HPDE6-E6E7 (cell line): Measurements from ENCODE around the gene AGMO.

Experiments used
- DNase-seq: peaks from one replicate; pipeline ENCODE4 v3.0.0; 2011; ENCODE audit warnings: missing footprints; ENCODE audit errors: extremely low spot score

Gene AGMO

DNA sequence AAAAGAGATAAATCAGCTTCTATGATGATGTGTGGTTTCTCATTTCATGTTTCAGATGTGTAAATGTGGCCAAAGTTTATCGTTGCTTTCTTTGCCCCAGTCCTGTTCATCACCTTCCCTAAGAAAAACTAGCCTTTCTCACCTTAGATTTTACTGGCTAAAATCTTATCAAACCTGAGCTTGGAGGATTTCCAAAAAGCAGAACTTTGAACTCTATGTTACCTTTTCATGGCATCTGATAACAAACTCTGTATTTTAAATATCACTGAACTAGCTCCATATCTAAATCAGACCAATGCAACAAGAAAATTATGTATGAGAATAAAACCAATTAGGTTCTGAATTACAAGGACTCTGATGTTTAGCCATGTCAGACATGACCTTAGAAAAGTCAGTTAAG lies 335.8 kb downstream of the AGMO start:
- DNase-seq = no peak

DNA sequence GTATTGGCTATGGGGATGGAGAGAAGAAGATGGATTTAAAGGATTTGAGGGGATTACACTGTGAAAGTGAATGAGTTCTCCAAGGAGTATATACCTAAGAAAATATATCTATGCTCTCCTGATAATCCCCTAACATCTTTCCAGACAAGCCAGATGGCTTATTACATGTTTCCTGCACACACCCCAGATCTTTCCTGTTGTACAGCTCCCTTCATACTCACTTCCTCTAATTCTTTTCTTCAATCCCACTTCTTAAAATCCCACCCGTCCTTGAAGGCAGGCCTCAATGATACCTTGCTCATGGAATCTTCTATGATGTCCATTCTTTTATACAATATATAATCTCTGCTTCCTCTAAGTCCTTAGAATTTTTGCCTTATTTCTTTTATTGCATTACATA lies 342.1 kb downstream of the AGMO start:
- no peak for DNase-seq

DNA sequence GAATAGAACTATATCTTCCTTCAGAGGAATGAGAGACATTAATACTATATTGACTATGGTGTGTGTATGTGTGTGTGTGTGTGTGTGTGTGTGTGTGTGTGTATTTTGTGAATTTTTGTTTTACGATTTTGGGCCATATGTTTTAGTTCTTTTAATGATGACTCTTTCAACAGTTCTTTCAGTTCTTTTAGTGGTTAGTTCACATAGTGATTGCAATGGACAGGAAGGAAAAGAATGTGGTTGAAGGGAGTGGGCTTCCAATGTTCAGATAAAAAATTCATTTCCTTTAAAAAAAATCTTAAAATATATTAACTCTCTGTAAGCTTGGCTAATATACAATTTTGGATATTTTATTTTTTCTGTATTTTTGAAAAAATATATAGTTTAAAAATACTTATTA lies 343.6 kb downstream of the AGMO start:
- no peak for DNase-seq

DNA sequence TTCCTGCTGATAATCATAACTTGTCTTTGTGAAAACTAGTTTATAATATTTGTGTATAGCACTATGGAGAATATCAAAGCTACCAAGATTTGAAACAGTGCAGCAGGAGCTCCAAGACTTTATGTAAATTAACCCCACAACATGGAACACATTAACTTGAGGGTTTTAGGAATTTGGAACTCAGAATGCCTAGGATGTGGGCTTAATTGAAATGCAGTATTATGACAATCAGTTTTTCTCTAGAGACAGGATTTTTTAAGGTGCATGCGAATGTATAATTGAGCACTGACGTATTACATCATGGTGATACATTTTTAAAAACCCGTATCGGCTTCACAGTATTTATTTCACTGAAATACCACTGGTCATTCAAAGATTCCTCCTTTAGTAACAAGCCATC lies 346.2 kb downstream of the AGMO start:
- DNase-seq = no peak

DNA sequence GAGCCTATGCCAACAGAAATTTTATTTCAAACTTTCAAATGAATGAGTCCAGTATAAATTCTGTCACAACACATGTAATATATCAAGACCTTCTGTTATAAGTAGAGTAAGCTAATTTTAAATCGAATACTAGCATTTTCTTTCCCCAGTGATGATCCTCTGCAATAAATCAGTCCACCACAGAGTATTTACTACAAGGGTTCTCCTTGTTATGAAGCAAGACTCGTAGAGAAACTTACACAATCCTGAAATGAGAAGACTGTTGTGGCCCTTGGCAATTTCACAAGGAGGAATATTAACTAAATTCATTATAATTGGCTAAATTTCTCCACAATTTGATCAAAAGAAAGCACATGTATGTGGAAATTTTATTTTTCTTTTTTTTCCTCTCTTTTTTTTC lies 346.8 kb downstream of the AGMO start:
- DNase-seq = no peak

DNA sequence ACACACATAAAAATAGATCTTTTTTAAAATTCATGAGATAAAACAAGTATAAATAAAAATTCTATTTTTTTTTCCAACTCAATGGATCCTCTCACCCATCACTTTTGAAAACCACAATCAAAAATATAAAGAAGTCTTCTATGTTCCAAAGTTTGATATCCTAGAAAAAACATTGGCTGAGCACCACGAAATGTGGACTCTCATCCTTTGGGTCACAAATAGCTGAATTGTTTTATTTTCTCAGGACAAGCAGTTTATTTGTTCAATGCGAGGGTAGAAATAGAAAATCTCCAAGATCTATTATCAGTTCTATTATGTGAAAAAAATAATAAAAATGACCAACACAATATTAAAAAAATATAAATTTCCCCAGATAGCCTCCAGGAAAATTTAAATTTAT lies 348.7 kb downstream of the AGMO start:
- DNase-seq = no peak

DNA sequence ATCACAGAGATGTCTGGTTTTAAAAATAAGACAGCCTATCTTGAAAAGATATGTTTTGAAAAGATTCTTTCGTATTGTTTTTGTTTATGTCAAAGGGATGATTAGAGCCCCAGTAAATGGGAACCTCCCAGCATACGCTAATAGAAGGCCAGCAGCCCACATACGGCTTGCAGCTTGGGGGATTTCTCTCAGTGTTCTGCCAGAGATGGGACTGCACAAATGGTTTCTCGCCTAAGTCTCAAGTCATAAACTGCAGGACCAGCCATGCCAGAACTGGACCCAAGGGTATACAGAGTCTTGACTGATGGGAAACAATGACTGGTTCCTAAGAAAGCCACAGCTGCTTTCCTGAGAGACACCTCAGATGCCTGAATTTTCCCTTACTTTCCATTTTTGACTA lies 352.4 kb downstream of the AGMO start:
- DNase-seq = no peak

DNA sequence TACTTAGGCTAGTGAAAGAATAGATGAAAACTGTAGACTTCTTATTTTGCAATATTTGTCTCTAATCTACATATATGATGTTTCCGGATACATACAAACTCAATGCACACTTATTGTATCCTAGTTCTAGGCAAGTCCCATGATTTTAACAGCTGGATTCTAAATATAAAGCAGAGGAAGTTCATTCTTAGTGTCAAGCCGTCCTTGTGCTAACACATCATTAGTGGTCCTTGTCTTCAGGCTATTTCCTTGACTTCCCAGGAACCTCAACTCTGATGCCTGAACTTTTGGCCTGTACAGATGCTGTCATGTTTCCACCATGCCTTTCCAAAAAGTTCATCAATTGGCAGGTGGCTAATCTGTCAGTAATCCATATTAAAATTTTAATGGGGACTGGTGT lies 357.4 kb downstream of the AGMO start:
- DNase-seq = no peak

DNA sequence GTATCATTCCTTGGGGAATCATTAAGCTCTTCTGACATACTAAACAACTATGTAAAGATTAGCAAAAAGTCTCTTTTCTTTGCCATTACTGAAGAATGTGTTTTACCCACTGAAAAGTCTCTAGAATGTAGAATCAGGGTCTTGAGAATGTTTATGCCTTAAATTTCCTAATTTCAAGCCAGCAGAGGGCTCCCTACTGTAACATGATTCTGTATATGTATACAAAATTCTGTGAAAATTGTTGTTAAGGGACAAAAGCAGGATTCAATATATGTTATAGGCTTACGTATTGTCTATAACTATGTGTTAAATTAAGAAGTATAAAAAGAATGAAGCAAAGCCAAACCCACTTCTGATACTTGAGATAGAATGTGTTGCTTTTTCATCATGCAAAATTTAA lies 362.3 kb downstream of the AGMO start:
- DNase-seq = no peak

DNA sequence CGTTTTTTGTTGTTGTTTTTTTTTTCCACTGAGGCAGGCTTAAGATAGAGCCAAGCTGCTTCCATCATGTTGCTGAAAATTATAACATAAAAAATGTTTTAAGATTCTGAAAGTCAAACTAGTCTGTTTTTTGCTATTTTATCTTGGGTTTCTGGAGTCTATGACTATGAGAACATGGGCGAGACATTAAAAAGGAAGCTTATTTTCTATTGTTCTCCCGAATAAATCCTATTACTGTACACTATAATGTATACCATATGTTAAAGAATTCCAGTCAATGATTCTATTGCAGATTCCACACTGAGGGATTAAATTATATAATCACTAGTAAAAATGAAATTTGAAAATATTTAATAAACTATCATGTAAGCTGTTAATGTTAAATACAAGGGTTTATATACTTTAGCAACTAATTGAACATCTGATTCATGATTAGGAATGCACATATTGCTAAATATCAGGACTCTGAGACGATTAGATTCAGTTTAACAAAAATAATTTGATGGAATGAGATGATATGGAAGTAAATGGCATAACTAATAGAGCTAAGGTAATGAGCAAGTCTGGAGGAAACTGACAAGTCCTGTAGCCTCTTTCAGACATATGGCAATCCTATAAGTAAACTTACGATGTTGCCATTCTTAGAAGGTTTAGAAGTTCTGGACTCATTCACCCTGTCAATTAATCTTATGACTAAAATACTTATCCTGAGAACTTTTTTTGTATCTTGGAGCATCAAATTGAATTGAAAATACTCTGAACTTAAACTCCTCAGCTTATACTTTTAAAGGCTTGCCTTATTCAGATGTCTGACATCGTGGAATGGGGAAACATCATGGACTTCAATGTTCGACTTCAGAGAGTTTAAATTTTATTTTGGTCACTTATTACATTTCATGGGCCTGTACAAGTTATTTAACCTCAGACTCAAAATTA lies 364.5 kb downstream of the AGMO start:
- DNase-seq = no peak

DNA sequence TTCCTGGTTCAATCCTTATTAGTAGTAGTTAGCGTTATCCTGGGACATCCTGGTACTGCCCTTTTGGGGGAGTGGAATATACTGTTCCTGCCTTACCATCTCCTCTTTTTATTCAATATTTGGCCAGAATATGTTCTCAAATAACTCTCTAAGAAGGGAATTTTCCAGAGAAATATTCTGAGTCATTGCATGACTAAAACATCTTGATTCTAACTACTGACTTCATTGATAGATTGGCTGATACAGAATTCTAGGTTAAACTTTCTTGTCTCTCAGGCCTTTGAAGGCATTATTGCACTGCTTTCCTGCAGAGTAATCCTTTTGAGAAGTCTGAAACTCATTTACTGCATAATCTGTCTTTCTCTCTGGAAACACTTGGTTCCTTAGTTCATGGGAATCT lies 383.8 kb downstream of the AGMO start:
- no peak for DNase-seq

DNA sequence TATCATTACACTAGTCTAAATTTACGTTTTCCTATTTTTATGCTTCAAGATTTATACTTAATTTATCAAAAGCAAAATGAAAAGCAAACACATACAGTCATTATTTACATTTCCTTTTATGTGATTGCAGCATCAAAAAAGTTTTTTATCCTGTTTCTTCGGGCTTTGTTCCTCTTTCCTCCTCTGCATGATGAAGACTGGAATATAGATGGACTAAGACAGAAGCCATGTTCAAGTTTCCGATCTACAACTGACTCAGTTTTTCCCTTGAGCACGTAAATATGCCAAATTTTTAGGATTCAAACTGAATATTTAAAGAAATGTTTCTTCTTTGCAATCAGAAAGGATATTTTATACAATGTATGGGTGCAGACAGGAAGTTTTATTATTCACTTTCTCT lies 385.7 kb downstream of the AGMO start:
- no peak for DNase-seq

DNA sequence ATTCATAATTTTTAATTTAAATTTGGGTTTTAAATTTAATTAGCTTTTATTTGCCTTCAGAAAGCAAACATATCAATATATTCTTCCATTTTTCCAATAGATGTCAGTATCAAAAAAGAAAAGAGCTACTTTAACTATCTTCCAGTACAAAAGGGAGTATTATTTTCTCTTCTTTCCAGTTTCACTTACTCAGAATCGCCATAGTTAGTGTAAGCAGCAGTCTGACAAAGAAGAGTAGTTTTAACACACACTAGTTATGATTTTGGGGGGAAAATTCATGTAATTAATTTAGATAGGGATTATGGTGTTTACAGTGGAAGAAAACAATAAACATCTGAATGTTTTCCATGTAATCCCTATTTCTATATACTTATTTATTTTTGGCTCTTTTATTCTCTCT lies 386.7 kb downstream of the AGMO start:
- no peak for DNase-seq

DNA sequence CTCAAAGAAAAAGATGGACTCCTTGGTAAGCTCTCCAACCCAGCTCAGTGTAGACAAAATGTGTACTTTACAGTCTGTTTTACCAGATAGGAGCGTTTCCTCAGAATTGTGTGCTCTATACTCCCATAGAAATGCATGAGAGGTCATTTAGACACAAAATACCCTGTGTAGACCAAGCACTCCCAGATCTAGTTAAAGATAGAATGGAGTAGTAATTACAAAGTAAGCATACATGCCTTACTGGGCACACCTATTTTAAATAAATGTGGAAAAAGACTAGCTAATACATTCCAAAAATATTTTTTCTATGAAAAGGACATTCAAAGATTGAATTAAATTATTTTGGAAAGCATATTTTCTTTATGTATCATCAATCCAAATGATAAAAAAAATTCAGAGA lies 387.3 kb downstream of the AGMO start:
- no peak for DNase-seq

DNA sequence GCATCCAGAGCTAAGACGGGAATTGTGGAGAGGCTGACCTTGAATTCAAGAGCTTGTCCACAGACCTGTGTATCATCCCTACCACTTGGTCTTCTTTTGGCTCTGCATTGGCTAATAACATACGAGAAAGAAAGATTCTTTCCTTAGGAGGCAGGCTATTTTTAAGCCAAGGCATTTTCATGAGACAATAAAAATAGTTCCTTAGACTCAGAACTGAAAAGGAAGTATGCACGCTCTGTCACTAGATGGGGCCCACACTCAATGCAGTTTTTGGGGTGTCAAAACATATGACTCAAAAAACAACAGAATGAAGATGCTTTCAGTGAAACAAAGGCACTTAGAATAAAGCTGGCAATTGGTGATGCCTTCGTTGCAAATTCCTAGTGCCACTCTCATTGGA lies 393.3 kb downstream of the AGMO start:
- DNase-seq = no peak

DNA sequence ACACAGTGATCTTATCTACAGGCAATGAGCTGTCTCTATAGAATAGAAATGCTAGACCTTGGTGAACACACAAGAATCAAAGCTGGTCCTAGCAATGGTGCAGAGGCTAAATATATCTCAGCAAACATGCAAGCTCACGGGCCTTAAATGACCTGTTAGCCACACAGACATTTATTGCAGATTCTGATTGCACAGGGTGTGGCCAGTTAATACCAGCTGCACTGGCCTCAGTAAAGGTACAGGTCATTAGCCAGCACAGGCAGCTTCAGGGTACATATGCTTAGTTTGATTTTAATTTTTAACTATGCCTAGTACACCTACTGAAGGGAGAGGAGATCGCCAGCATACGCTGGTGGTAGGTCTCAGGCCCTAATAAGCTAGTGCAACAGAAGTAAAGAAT lies 393.9 kb downstream of the AGMO start:
- DNase-seq = no peak

DNA sequence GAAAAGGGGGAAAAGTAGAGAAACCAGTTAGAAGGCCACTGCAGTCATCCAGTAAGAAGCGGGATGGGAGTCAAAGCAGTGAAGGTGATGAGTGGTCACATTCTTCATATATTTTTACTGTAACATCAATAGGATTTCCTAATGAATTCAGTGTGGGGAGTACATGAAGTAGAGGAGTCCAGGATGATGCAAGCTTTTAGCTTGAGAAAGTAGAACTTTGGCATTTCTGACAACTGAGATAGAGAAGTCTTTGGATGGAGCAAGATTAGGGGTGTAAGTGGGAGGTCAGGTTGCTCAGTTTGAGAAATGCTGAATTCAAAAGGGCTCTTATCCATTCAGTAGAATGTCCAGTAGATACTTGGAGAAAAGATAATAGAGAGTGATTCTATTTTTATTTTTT lies 395.2 kb downstream of the AGMO start:
- no peak for DNase-seq

DNA sequence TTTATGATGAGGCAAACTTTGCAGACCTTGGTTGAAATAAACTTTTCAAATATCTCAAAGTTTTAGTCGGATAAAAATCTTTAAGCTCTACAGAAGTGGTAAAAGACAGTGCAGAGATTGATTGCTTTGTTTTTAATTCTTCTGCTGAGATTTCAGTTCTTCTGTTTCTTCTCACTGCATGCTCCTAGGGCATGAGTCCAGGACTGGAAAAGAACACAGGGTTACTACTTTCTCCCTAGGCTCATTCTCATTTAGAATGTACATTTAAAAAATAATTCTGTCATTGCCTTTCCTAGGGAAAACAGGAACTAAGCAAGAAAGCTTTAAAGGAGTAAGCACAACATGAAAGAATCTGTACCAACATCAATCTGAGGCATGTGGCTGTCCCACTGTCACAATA lies 402.6 kb downstream of the AGMO start:
- DNase-seq = no peak

DNA sequence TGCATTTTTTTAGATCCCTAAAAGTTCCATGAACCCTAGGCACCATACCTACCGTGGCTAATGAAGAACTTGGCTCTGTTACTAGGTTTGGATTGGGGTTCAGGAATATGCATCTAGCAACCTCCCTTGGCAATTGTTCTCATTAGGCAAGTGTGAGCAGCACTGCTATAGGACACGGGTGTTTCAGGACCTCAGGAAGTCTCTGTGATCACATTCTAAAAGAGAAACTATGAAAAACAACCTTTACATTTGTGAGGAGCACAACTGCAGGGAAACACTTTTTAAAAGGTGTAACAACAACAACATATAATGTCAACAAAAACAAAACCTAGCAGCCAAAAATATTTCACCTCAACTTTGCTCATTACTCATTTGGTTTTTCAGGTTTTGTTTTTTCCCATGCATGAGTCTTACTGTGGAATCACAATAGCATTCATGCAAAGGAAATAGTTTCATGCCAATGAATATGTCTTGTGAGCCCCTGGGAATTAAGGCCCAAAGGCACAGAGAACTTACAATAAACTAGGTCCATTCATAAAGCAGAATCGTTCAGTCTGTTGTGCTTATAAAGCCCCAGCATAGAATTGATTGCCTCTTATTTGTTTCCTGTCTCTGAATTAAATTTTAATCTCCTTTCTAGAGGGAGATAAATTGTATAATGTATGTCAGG lies 403.5 kb downstream of the AGMO start:
- no peak for DNase-seq
